IMR-90 (cell line): ENCODE results near the gene PPP2R1A. TPM values are rescaled to one million over a fixed set of nuclear protein-coding genes. Genes with fewer than 3 reads are reported as not detected.

Source experiments
- ATAC-seq: fragments of 200-7000 bp; cut with Tn5 transposase; 2 replicates; pipeline ENCODE4 v1.9.1; 2020; ENCODE audit warnings: low read depth, mild to moderate bottlenecking, moderate library complexity
- BruUV-seq: library from RNA; stranded (reverse); fragments of 400-500 nt; replicated peaks from 2 replicates; lab custom pipeline; 2021; lab: Mats Ljungman, UMichigan
- CTCF ChIA-PET: fragments of 300-600 bp; formaldehyde crosslinking; extraction: SDS; loops from one replicate; lab custom pipeline; 2021; ENCODE audit warnings: antibody characterized with exemption; lab: Yijun Ruan, JAX
- POLR2A ChIA-PET: fragments of 300-600 bp; sonication (Branson Sonifier 250); formaldehyde crosslinking; loops from one replicate; lab custom pipeline; 2022; ENCODE audit warnings: antibody characterized with exemption; ENCODE audit not compliant: unreplicated experiment; lab: Charles Lee
- DNase-seq: peaks from one replicate; pipeline ENCODE4 v3.0.0; 2013
- H2AFZ ChIP-seq: replicated peaks from 2 replicates; pipeline ENCODE3; 2013; ENCODE audit warnings: low read length, mild to moderate bottlenecking; ENCODE audit not compliant: poor library complexity
- H2AK5ac ChIP-seq: 2 replicates; pipeline ENCODE4 v1.6.1; 2013; ENCODE audit warnings: low read depth, low read length, inconsistent platforms
- H2AK9ac ChIP-seq: replicated peaks from 2 replicates; pipeline ENCODE3; 2013; ENCODE audit warnings: mild to moderate bottlenecking, low read depth, low read length, moderate library complexity; ENCODE audit not compliant: poor library complexity
- H2BK120ac ChIP-seq: 2 replicates; pipeline ENCODE4 v1.6.1; 2013; ENCODE audit warnings: low read depth, low read length, inconsistent platforms
- H2BK15ac ChIP-seq: 3 replicates; pipeline ENCODE4 v1.6.1; 2013; ENCODE audit warnings: low read depth, low read length, inconsistent platforms
- H2BK20ac ChIP-seq: 2 replicates; pipeline ENCODE4 v1.6.1; 2013; ENCODE audit warnings: low read depth, mild to moderate bottlenecking, inconsistent platforms, low read length, moderate library complexity
- H2BK5ac ChIP-seq: 2 replicates; pipeline ENCODE4 v1.6.1; 2013; ENCODE audit warnings: mild to moderate bottlenecking, low read depth, low read length, inconsistent platforms; ENCODE audit not compliant: poor library complexity, severe bottlenecking
- H3K14ac ChIP-seq: replicated peaks from 2 replicates; pipeline ENCODE4 v1.6.1; 2013; ENCODE audit warnings: low read depth, low read length, inconsistent platforms
- H3K18ac ChIP-seq: 2 replicates; pipeline ENCODE4 v1.6.1; 2013; ENCODE audit warnings: low read depth, low read length, control low read depth
- H3K23ac ChIP-seq: 2 replicates; pipeline ENCODE4 v1.6.1; 2013; ENCODE audit warnings: low read depth, low read length, inconsistent platforms
- H3K27ac ChIP-seq: 2 replicates; pipeline ENCODE4 v1.5.1; 2013; ENCODE audit warnings: mild to moderate bottlenecking, control low read depth, low read length; ENCODE audit not compliant: insufficient read depth
- H3K27me3 ChIP-seq: 2 replicates; pipeline ENCODE4 v1.6.1; 2013; ENCODE audit warnings: low read length; ENCODE audit not compliant: control insufficient read depth, insufficient read depth
- H3K36me3 ChIP-seq: 2 replicates; pipeline ENCODE4 v1.6.1; 2013; ENCODE audit warnings: low read length, mixed read lengths; ENCODE audit not compliant: control insufficient read depth, insufficient read depth
- H3K4ac ChIP-seq: 2 replicates; pipeline ENCODE4 v1.6.1; 2013; ENCODE audit warnings: low read depth, low read length, inconsistent platforms
- H3K4me1 ChIP-seq: 2 replicates; pipeline ENCODE4 v1.6.1; 2013; ENCODE audit warnings: low read length, mixed read lengths; ENCODE audit not compliant: control insufficient read depth, insufficient read depth
- H3K4me2 ChIP-seq: 2 replicates; pipeline ENCODE4 v1.6.1; 2013; ENCODE audit warnings: low read depth, mild to moderate bottlenecking, control low read depth, low read length, moderate library complexity
- H3K4me3 ChIP-seq: 2 replicates; pipeline ENCODE4 v1.5.1; 2013; ENCODE audit warnings: low read depth, mild to moderate bottlenecking, control low read depth, low read length, moderate library complexity; ENCODE audit not compliant: insufficient read depth
- H3K56ac ChIP-seq: 2 replicates; pipeline ENCODE4 v1.6.1; 2013; ENCODE audit warnings: low read length, inconsistent platforms; ENCODE audit not compliant: insufficient read depth; ENCODE audit errors: extremely low read depth
- H3K79me1 ChIP-seq, 2 experiments: 2 replicates each; pipeline ENCODE4 v1.6.1; 2013; ENCODE audit warnings: low read length in 2 of 2, inconsistent platforms in 1 of 2, low read depth in 1 of 2
- H3K9ac ChIP-seq: 2 replicates; pipeline ENCODE4 v1.6.1; 2013; ENCODE audit warnings: low read depth, low read length, control low read depth
- H3K9me1 ChIP-seq: 2 replicates; pipeline ENCODE4 v1.6.1; 2013; ENCODE audit warnings: low read length, inconsistent platforms; ENCODE audit not compliant: insufficient read depth
- H3K9me3 ChIP-seq: 2 replicates; pipeline ENCODE4 v1.6.1; 2013; ENCODE audit warnings: low read length; ENCODE audit not compliant: control insufficient read depth, insufficient read depth
- H4K20me1 ChIP-seq: 2 replicates; pipeline ENCODE4 v1.6.1; 2013; ENCODE audit warnings: low read length, inconsistent platforms; ENCODE audit not compliant: insufficient read depth
- H4K5ac ChIP-seq: 2 replicates; pipeline ENCODE4 v1.6.1; 2013; ENCODE audit warnings: mild to moderate bottlenecking, low read depth, low read length, control low read depth
- H4K8ac ChIP-seq, 2 experiments: 2 replicates each; pipeline ENCODE4 v1.6.1; 2013; ENCODE audit warnings: low read depth in 2 of 2, low read length in 2 of 2, control low read depth in 1 of 2, inconsistent platforms in 1 of 2
- H4K91ac ChIP-seq: 2 replicates; pipeline ENCODE4 v1.6.1; 2013; ENCODE audit warnings: low read depth, low read length, inconsistent platforms; ENCODE audit not compliant: insufficient read depth
- BHLHE40 ChIP-seq: fragments of 150-350 bp; IDR thresholded peaks from 2 replicates; pipeline ENCODE4 v1.6.1; 2016; ENCODE audit warnings: mild to moderate bottlenecking, low read depth, low read length
- CEBPB ChIP-seq: IDR thresholded peaks from 2 replicates; pipeline ENCODE4 v1.6.1; 2012; ENCODE audit warnings: low read depth, low read length, improper control_type of control experiment
- CHD1 ChIP-seq: IDR thresholded peaks from 2 replicates; pipeline ENCODE4 v1.6.1; 2012; ENCODE audit warnings: low read depth, low read length, improper control_type of control experiment
- FOS ChIP-seq: fragments of 150-350 bp; IDR thresholded peaks from 2 replicates; pipeline ENCODE4 v1.6.1; 2016; ENCODE audit warnings: low read depth, low read length
- MAFK ChIP-seq: IDR thresholded peaks from 2 replicates; pipeline ENCODE4 v1.6.1; 2012; ENCODE audit warnings: low read depth, low read length, improper control_type of control experiment
- MAZ ChIP-seq: IDR thresholded peaks from 2 replicates; pipeline ENCODE4 v1.6.1; 2012; ENCODE audit warnings: low read depth, mild to moderate bottlenecking, low read length, improper control_type of control experiment, moderate library complexity, borderline replicate concordance
- MXI1 ChIP-seq: IDR thresholded peaks from 2 replicates; pipeline ENCODE4 v1.6.1; 2012; ENCODE audit warnings: low read depth, mild to moderate bottlenecking, low read length, moderate library complexity, borderline replicate concordance
- POLR2A ChIP-seq: IDR thresholded peaks from 2 replicates; pipeline ENCODE4 v1.6.1; 2012; ENCODE audit warnings: mild to moderate bottlenecking, low read depth, low read length
- RAD21 ChIP-seq: IDR thresholded peaks from 2 replicates; pipeline ENCODE4 v1.6.1; 2012; ENCODE audit warnings: low read length, improper control_type of control experiment
- RCOR1 ChIP-seq: IDR thresholded peaks from 2 replicates; pipeline ENCODE4 v1.6.1; 2012; ENCODE audit warnings: mild to moderate bottlenecking, low read length, improper control_type of control experiment; ENCODE audit not compliant: insufficient replicate concordance
- RFX5 ChIP-seq: IDR thresholded peaks from 2 replicates; pipeline ENCODE4 v1.8.0; 2012; ENCODE audit warnings: low read depth, mild to moderate bottlenecking, low read length, moderate library complexity
- SMC3 ChIP-seq: fragments of 150-350 bp; IDR thresholded peaks from 2 replicates; pipeline ENCODE4 v1.6.1; 2016; ENCODE audit warnings: low read depth, mild to moderate bottlenecking, antibody characterized with exemption, low read length, moderate library complexity
- WGBS, 2 experiments: methylation state at CpG; one replicate each; pipeline versions ENCODE4 v1.1.5 to v1.1.7; 2013; ENCODE audit warnings: missing lambda C conversion rate in 2 of 2; ENCODE audit not compliant: insufficient read length in 1 of 2; ENCODE audit errors: extremely low coverage in 2 of 2; 5-methylcytosine and 5-hydroxymethylcytosine counted together
- dilution Hi-C: fragments of 300-500 bp; cut with HindIII; formaldehyde crosslinking; loops from one replicate; pipeline ENCODE4 v1.14.3; 2018; ENCODE audit warnings: low sequenced_read_pairs; ENCODE audit not compliant: unreplicated experiment
- in situ Hi-C: fragments of 300-500 bp; cut with MboI; formaldehyde crosslinking; loops from 3 replicates; pipeline ENCODE4 v1.14.3; 2019; ENCODE audit warnings: low sequenced_read_pairs, inconsistent platforms, mixed read lengths
- intact Hi-C: fragments of 100-400 bp; cut with micrococcal nuclease; formaldehyde crosslinking; loops from 2 replicates; pipeline ENCODE4 v1.10.0; 2022
- polyA plus RNA-seq, 3 experiments: library from polyadenylated mRNA; depleted of rRNA; stranded (reverse); fragments of >200 nt; gene quantifications; 2 replicates each; pipeline ENCODE4 v1.2.3, GENCODE V29; 2012; ENCODE audit warnings: low replicate concordance in 1 of 3
- total RNA-seq: library from RNA; depleted of rRNA; stranded (reverse); fragments of >200 nt; gene quantifications from 2 replicates; pipeline ENCODE4 v1.2.3, GENCODE V29; 2012
- TF ChIP-seq, protein P1 (sequence below): fragments of 150-350 bp; IDR thresholded peaks from 2 replicates; pipeline ENCODE4 v1.6.1; 2017; ENCODE audit warnings: mild to moderate bottlenecking, antibody characterized with exemption, low read length, low read depth
- TF ChIP-seq, protein P2 (sequence below): fragments of 150-350 bp; IDR thresholded peaks from 2 replicates; pipeline ENCODE4 v1.6.1; 2016; ENCODE audit warnings: low read depth, mild to moderate bottlenecking, low read length, moderate library complexity, borderline replicate concordance

Gene PPP2R1A
- total and polyA plus RNA-seq, 2 of the 4 experiments (the other 2 are of a cell fraction): 173 to 250 TPM

DNA sequence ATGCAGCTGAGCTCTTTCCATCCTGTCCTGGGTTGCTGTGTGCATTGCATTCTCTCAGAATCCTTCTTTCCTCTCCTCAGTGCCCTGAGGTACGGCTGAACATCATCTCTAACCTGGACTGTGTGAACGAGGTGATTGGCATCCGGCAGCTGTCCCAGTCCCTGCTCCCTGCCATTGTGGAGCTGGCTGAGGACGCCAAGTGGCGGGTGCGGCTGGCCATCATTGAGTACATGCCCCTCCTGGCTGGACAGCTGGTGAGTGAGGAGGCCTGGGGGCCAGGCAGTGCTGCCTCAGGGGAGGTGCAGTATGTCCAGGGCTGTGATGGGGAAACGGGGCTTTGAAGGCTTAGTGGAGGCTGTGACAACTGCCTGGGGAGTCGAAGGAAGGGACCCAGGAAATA lies 29.8 kb downstream of the PPP2R1A start:
- H4K5ac ChIP-seq: no peak overlapping the region
- DNase-seq: no peak
- no peak overlapping the region for H3K9ac ChIP-seq
- ChIA-PET CTCF (interaction anchor here (0.6 kb wide), 1 partner anchor 13 kb away, joined by 4 read pairs; no protein-coding TSS in a partner anchor), POLR2A (no interaction called here)
- no peak overlapping the region for H3K23ac ChIP-seq
- 97% methylated on average over 4 of the region's 8 CpGs; no CpG with 5 or more reads in 1 of the 2 experiments for WGBS, 2 experiments
- no peak overlapping the region for H2AK9ac ChIP-seq
- no peak overlapping the region for H4K91ac ChIP-seq
- TF ChIP-seq BHLHE40: no peak
- no peak for TF ChIP-seq MAZ
- TF ChIP-seq POLR2A: no peak
- no peak for TF ChIP-seq RCOR1
- TF ChIP-seq, protein P1, sequence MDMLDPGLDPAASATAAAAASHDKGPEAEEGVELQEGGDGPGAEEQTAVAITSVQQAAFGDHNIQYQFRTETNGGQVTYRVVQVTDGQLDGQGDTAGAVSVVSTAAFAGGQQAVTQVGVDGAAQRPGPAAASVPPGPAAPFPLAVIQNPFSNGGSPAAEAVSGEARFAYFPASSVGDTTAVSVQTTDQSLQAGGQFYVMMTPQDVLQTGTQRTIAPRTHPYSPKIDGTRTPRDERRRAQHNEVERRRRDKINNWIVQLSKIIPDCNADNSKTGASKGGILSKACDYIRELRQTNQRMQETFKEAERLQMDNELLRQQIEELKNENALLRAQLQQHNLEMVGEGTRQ: no peak
- no peak for TF ChIP-seq RFX5
- TF ChIP-seq MAFK: no peak
- no peak for TF ChIP-seq CHD1
- TF ChIP-seq, protein P2, sequence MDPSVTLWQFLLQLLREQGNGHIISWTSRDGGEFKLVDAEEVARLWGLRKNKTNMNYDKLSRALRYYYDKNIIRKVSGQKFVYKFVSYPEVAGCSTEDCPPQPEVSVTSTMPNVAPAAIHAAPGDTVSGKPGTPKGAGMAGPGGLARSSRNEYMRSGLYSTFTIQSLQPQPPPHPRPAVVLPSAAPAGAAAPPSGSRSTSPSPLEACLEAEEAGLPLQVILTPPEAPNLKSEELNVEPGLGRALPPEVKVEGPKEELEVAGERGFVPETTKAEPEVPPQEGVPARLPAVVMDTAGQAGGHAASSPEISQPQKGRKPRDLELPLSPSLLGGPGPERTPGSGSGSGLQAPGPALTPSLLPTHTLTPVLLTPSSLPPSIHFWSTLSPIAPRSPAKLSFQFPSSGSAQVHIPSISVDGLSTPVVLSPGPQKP: no peak
- TF ChIP-seq RAD21: no peak
- no peak for TF ChIP-seq CEBPB
- TF ChIP-seq MXI1: no peak
- no peak for TF ChIP-seq FOS
- no peak for TF ChIP-seq SMC3
- no peaks in the 10 kb centered on the region for H3K27me3 ChIP-seq
- H3K4me1 ChIP-seq: no peaks in the 10 kb centered on the region
- H3K4me2 ChIP-seq: no peak overlapping the region
- in situ Hi-C loops: no loop called here
- no peak for ATAC-seq
- no peaks in the 10 kb centered on the region for H3K9me3 ChIP-seq
- H4K20me1 ChIP-seq: peaks cover 5% of the 10 kb centered on the region
- no peak overlapping the region for H2BK15ac ChIP-seq
- H3K18ac ChIP-seq: no peak overlapping the region
- no peak overlapping the region for H2BK5ac ChIP-seq
- no TSS peak for BruUV-seq
- peaks cover 13 to 48% of the 10 kb centered on the region in 2 experiments for H3K79me1 ChIP-seq
- H3K14ac ChIP-seq: no peak overlapping the region
- no peak overlapping the region for H2AFZ ChIP-seq
- no peak overlapping the region for H2BK20ac ChIP-seq
- H2AK5ac ChIP-seq: no peak overlapping the region
- dilution Hi-C loops: no loop called here
- H3K4me3 ChIP-seq: no peak overlapping the region
- no peak overlapping the region for H3K4ac ChIP-seq
- no peak overlapping the region for H4K8ac ChIP-seq
- intact Hi-C loops: no loop called here
- no peak overlapping the region for H3K27ac ChIP-seq
- peaks cover 76% of the 10 kb centered on the region for H3K36me3 ChIP-seq
- H3K56ac ChIP-seq: no peak overlapping the region
- H2BK120ac ChIP-seq: no peak overlapping the region
- 0 out of 2 replicates have a peak, but pooled peaks cover 11% of the 10 kb centered on the region for H3K9me1 ChIP-seq
